Activated CD8-positive, alpha-beta memory T cell treated with anti-CD3 and anti-CD28 coated beads, Interleukin-2, amount 50 U/mL, for 24 hours (primary cell): ENCODE measurements around the gene RENBP.

Source experiments
- DNase-seq: peaks from one replicate; pipeline ENCODE4 v3.0.0-alpha.2; 2020; ENCODE audit errors: extremely low read depth

The RENBP gene

GRCh38 chrX:153954558-153955227 lies 10.2 kb upstream of the RENBP start:
- DNase-seq, result no peak

- DNase-seq, result no peak
These were observed 9.6 kb upstream of the RENBP start for GRCh38 chrX:153953892-153954557.

GRCh38 chrX:153953342-153953830 lies 8.9 kb upstream of the RENBP start:
- no peak for DNase-seq

GRCh38 chrX:153952373-153953026 lies 8.1 kb upstream of the RENBP start:
- no peak for DNase-seq

GRCh38 chrX:153951683-153952372 lies 7.4 kb upstream of the RENBP start:
- no peak for DNase-seq

- no peak for DNase-seq
These were observed 5.7 kb upstream of the RENBP start for GRCh38 chrX:153950127-153950526.

- DNase-seq, result no peak
These were observed 4.7 kb upstream of the RENBP start for GRCh38 chrX:153948847-153949805.

GRCh38 chrX:153948002-153948466 lies 3.6 kb upstream of the RENBP start:
- DNase-seq, result no peak

GRCh38 chrX:153947009-153947769 lies 2.7 kb upstream of the RENBP start:
- no peak for DNase-seq

GRCh38 chrX:153945956-153946943 lies 1.8 kb upstream of the RENBP start:
- no peak for DNase-seq

- DNase-seq, result no peak
These were observed 332 bp upstream of the RENBP start for GRCh38 chrX:153944800-153945150.

GRCh38 chrX:153941336-153942252 lies 2.8 kb downstream of the RENBP start:
- DNase-seq, result no peak

- no peak for DNase-seq
These were observed 4.9 kb downstream of the RENBP start for GRCh38 chrX:153939573-153939972.

- DNase-seq, result no peak
These were observed 6.1 kb downstream of the RENBP start for GRCh38 chrX:153938226-153938786.

- DNase-seq, result no peak
These were observed 7.4 kb downstream of the RENBP start for GRCh38 chrX:153937056-153937455.

- DNase-seq, result no peak
These were observed 9.1 kb downstream of the RENBP start for GRCh38 chrX:153935326-153935851.

GRCh38 chrX:153934762-153935325 lies 9.6 kb downstream of the RENBP start, which contains the start of gene NAA10:
NAA10 (minus strand) TSS chrX:153935037; CDS start chrX:153934904, 133 bp downstream.
- no peak for DNase-seq
